Epithelial cell of proximal tubule (primary cell): Measurements from ENCODE around the gene PODXL. TPM values are rescaled to one million over a fixed set of nuclear protein-coding genes. Genes with fewer than 3 reads are reported as not detected.

Experiments
- DNase-seq: peaks from one replicate; pipeline ENCODE4 v3.0.0-alpha.2; 2011; ENCODE audit warnings: low read depth
- H3K4me3 ChIP-seq: 2 replicates; pipeline ENCODE4 v1.5.1; 2011; ENCODE audit warnings: low read depth, mild to moderate bottlenecking, low read length
- total RNA-seq: library from RNA; depleted of rRNA; stranded (reverse); fragments of >200 nt; gene quantifications from 2 replicates; pipeline ENCODE4 v1.2.3, GENCODE V29; 2015
- TF ChIP-seq, protein P1 (sequence below): conservative IDR thresholded peaks from 2 replicates; pipeline ENCODE4 v1.5.1; 2012; ENCODE audit warnings: low read depth, mild to moderate bottlenecking, low read length

PODXL gene
- total RNA-seq, 1 donor from 2014 or later = 26.3 TPM

DNA sequence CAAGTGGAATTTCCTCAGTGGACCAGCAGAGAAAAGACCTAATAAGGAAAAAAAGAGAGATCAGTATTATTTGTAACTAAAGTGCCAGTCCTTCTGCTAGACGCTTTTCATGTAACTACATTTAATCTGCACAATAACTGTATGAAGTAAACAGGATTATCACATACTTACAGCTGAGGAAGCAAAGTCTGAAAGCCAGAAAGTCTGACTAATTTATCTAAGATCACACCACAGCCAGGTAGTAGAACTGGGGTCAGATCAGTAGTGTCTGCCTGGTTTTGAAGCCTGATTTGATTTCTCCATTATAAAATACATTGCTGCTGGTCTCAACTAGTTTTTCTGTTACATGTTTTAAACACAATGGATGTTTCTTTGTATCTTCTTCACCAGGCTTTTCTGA lies 69.2 kb downstream of the PODXL start:
- H3K4me3 ChIP-seq = no peak overlapping the region
- DNase-seq = no peak
- TF ChIP-seq, protein P1, sequence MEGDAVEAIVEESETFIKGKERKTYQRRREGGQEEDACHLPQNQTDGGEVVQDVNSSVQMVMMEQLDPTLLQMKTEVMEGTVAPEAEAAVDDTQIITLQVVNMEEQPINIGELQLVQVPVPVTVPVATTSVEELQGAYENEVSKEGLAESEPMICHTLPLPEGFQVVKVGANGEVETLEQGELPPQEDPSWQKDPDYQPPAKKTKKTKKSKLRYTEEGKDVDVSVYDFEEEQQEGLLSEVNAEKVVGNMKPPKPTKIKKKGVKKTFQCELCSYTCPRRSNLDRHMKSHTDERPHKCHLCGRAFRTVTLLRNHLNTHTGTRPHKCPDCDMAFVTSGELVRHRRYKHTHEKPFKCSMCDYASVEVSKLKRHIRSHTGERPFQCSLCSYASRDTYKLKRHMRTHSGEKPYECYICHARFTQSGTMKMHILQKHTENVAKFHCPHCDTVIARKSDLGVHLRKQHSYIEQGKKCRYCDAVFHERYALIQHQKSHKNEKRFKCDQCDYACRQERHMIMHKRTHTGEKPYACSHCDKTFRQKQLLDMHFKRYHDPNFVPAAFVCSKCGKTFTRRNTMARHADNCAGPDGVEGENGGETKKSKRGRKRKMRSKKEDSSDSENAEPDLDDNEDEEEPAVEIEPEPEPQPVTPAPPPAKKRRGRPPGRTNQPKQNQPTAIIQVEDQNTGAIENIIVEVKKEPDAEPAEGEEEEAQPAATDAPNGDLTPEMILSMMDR = no peak

DNA sequence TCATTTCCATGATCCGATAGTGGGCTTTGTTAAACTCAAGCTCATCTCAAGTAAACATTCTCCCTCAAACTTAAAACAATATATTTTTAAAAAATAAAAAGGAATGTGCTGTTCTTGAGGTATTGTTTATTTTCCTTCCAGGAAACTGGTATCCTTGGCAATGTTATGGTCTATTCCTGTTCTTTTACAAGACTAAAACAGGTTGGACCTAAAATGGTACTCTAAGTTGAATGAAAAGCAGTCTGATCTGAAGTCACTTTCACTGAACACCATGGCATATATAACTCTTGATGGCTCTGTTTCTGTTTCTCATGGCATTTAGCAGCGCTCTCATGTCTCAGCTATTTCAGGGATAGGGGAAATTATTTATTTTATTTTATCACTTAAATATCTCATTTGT lies 70.1 kb downstream of the PODXL start:
- no peak overlapping the region for H3K4me3 ChIP-seq
- TF ChIP-seq, protein P1 = no peak
- DNase-seq = no peak

DNA sequence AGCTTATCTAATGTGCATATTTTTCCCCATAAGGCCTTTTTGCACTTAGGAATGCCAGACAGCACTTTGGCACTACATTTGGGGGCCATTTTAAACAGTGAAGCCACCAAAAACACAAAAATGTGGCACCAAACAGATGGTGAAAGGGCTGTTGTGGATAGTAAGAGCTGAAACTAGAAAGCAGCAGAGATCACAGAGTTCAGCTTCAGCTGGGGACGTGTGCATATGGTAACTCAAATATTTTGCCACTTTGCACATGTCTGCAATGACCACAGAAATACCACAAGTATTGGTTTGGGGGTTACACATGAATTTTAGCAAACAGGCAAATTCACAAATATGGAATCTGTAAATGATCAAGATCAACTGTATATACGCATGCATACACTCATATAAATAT lies 72.8 kb downstream of the PODXL start:
- DNase-seq = no peak

DNA sequence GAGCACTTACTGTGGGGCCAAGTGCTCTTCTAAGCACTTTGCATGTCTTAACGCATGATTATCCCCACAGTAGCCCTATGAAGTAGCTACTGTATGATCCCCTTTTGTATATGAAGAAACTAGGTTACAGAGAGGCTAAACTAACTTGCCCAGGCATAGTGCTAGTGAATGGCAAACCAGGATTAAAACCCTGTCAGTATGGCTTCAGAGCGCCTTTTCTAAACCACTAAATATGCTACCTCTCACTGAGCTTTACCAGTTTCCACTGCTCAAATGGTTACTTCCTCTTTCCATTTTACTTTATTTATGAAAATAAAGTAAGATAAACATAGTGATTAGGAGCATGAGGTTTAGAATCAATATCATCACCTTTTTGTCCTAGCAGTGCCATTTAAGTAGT lies 73.6 kb downstream of the PODXL start:
- TF ChIP-seq, protein P1 = no peak
- no peak overlapping the region for H3K4me3 ChIP-seq
- DNase-seq = no peak

More for the DNA sequence above, 72.8 kb downstream of the PODXL start:
- no peak overlapping the region for H3K4me3 ChIP-seq
- TF ChIP-seq, protein P1 = no peak

DNA sequence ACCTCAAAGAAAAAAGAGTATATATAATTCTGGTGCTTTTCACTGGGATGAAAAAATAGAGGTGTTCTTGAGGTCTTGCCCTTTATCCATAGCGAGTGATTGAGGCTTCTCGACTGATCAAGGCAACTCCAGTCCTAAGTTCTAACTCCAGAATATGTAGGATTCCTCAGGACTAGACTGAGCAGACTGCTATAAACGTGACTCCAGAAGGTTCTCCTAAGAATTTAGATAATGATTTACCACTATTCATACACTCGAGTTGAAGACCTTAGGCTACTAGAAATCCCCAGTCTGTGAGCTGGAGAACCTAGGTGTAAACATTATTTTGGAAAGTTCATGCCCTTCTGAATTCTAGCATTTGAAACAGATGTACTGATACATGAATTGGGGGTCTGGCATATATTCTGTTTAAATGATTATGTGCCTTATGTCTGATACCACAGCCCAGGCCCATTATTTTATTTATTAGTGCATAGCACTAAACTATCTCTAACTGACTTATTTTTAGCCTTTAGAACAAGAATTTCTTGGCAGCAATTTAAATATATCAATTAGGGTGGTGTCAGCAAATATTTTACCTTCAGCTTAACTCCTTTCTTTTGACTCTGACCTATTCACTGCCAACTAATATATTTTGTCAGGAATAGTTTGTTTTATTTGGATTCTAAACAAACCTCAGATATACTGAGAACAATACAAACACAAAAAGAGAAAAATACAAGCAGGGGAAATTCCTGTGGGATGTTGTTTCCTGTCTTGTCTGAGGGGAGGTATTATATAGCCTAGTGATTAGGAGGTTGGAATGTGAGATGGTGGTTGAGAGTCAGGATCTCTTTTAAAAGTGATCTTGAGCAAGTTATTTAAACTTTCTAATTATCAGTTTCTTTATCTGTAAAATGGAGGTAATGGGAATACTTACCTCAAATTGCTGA lies 75.8 kb downstream of the PODXL start:
- TF ChIP-seq, protein P1 = no peak
- peak; percentile 53 for DNase-seq
- H3K4me3 ChIP-seq = no peak overlapping the region

DNA sequence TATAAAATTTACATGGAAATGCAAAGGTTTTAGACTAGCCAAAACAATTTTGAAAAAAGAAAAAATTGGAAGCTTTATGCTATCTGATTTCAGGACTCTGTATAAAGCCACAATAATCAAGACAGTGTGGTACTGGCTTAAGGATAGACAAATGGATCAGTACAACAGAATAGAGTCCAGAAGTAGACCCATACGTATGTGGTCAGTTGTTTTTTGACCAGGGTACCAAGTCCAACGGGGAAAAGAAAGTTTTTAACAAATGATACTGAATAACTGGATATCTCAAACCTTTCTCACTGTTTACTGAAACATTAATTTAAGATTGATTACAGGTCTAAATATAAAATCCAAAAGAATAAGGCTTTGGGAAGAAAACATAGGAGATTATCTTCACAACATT lies 79.7 kb downstream of the PODXL start:
- TF ChIP-seq, protein P1 = no peak
- DNase-seq = no peak
- no peak overlapping the region for H3K4me3 ChIP-seq
